ENCODE data around the gene KY.

The KY gene

GRCh38 chr3:134619301-134619615, 31.6 kb downstream of the KY start:
- no peak for DNase-seq (ENCODE audit: low read depth)

- no peak for DNase-seq (ENCODE audit: low read depth)
Observed at GRCh38 chr3:134618478-134619300, 32.1 kb downstream of the KY start.

- no peak for DNase-seq (ENCODE audit: low read depth)
Observed at GRCh38 chr3:134617608-134618477, 33.0 kb downstream of the KY start.

GRCh38 chr3:134615743-134616142, 35.1 kb downstream of the KY start:
- no peak for DNase-seq (ENCODE audit: low read depth)

GRCh38 chr3:134614955-134615354, 35.9 kb downstream of the KY start:
- no peak for DNase-seq (ENCODE audit: low read depth)

- no peak for DNase-seq (ENCODE audit: low read depth)
Observed at GRCh38 chr3:134613006-134613520, 37.8 kb downstream of the KY start.

- no peak for DNase-seq (ENCODE audit: low read depth)
Observed at GRCh38 chr3:134611516-134611915, 39.3 kb downstream of the KY start.

GRCh38 chr3:134610432-134611385, 40.1 kb downstream of the KY start:
- DNase-seq (ENCODE audit: low read depth): no peak

- no peak for DNase-seq (ENCODE audit: low read depth)
Observed at GRCh38 chr3:134609821-134610431, 40.9 kb downstream of the KY start.

GRCh38 chr3:134608771-134609435, 41.9 kb downstream of the KY start:
- no peak for DNase-seq (ENCODE audit: low read depth)

GRCh38 chr3:134608023-134608770, 42.6 kb downstream of the KY start:
- no peak for DNase-seq (ENCODE audit: low read depth)

- no peak for DNase-seq (ENCODE audit: low read depth)
Observed at GRCh38 chr3:134607054-134608022, 43.5 kb downstream of the KY start.

GRCh38 chr3:134606033-134607025, 44.5 kb downstream of the KY start:
- DNase-seq (ENCODE audit: low read depth): no peak

- DNase-seq (ENCODE audit: low read depth): no peak
Observed at GRCh38 chr3:134605556-134605955, 45.3 kb downstream of the KY start.

- no peak for DNase-seq (ENCODE audit: low read depth)
Observed at GRCh38 chr3:134603956-134604355, 46.9 kb downstream of the KY start.

- DNase-seq (ENCODE audit: low read depth): no peak
Observed at GRCh38 chr3:134603480-134603879, 47.3 kb downstream of the KY start.

- DNase-seq (ENCODE audit: low read depth): no peak
Observed at GRCh38 chr3:134602440-134602814, 48.4 kb downstream of the KY start.

Data from GM04504 (cell line).